SKM-1 treated with dmso at 0.1 percent for 144 hours (cell line): ENCODE data around the gene BCL3.
"Not testable (repeated sequence)": the region's sequence is repeated elsewhere in the genome, so short reads cannot be mapped to it uniquely, and the experiment has no call there.

Experiments used
- DNase-seq: peaks from one replicate; lab custom pipeline; 2025; ENCODE audit not compliant: unreplicated experiment; lab: John Stamatoyannopoulos, UW

The BCL3 gene

GRCh38 chr19:44720945-44721344 lies 27.6 kb upstream of the BCL3 start:
- DNase-seq = no peak

GRCh38 chr19:44721369-44721768 lies 27.1 kb upstream of the BCL3 start:
- DNase-seq = not testable (repeated sequence)

- peak; percentile 43 for DNase-seq
These were observed 26.1 kb upstream of the BCL3 start for GRCh38 chr19:44722131-44723121.

- no peak for DNase-seq
These were observed 25.1 kb upstream of the BCL3 start for GRCh38 chr19:44723299-44723951.

GRCh38 chr19:44723952-44724319 lies 24.6 kb upstream of the BCL3 start:
- DNase-seq = no peak

GRCh38 chr19:44725251-44725650 lies 23.3 kb upstream of the BCL3 start:
- no peak for DNase-seq

- DNase-seq = no peak
These were observed 22.8 kb upstream of the BCL3 start for GRCh38 chr19:44725684-44726083.

GRCh38 chr19:44726465-44726864 lies 22.0 kb upstream of the BCL3 start:
- DNase-seq = no peak

- no peak for DNase-seq
These were observed 20.3 kb upstream of the BCL3 start for GRCh38 chr19:44728178-44728577.

- DNase-seq = no peak
These were observed 18.9 kb upstream of the BCL3 start for GRCh38 chr19:44729516-44730033.

GRCh38 chr19:44731081-44731480 lies 17.4 kb upstream of the BCL3 start:
- no peak for DNase-seq

GRCh38 chr19:44731622-44732021 lies 16.9 kb upstream of the BCL3 start:
- DNase-seq = no peak

- DNase-seq = no peak
These were observed 16.1 kb upstream of the BCL3 start for GRCh38 chr19:44732235-44733014.

- no peak for DNase-seq
These were observed 14.2 kb upstream of the BCL3 start for GRCh38 chr19:44734357-44734756.

- no peak for DNase-seq
These were observed 13.5 kb upstream of the BCL3 start for GRCh38 chr19:44735011-44735410.

- no peak for DNase-seq
These were observed 11.1 kb upstream of the BCL3 start for GRCh38 chr19:44737238-44738071.

GRCh38 chr19:44738136-44738535 lies 10.4 kb upstream of the BCL3 start:
- no peak for DNase-seq

GRCh38 chr19:44738603-44739558 lies 9.6 kb upstream of the BCL3 start:
- no peak for DNase-seq

GRCh38 chr19:44740351-44740824 lies 8.1 kb upstream of the BCL3 start:
- DNase-seq = no peak
